ENCODE data around the gene PPP1R12C. TPM values are rescaled to one million over a fixed set of nuclear protein-coding genes. Genes with fewer than 3 reads are reported as not detected.
A peak's percentile ranks its signal among the peaks of the same experiment; 100 is the strongest.

Gene PPP1R12C
- total and polyA plus RNA-seq, 2 experiments from 2014 or later, result 16.4 to 66.9 TPM

GRCh38 chr19:55042344-55042678, 75.1 kb downstream of the PPP1R12C start:
- Histone ChIP-seq H3K4me1 (ENCODE audit: insufficient read depth) (no peaks in the 10 kb centered on the region), H3K4me2 (ENCODE audit: unreplicated experiment) (no peak overlapping the region), H2AFZ (no peak overlapping the region), H3K36me3 (ENCODE audit: low read depth) (no peaks in the 10 kb centered on the region), H3K79me2 (ENCODE audit: insufficient read depth) (no peaks in the 10 kb centered on the region), H3K9me3 (ENCODE audit: low read depth) (no peaks in the 10 kb centered on the region), H3K27me3 (replicated peaks; ENCODE audit: insufficient read depth) (no peaks in the 10 kb centered on the region), H3K27ac (no peak overlapping the region), H3F3A (ENCODE audit: insufficient read depth) (no peaks in the 10 kb centered on the region), H3K9ac (no peak overlapping the region), H4K20me1 (ENCODE audit: insufficient read depth) (no peaks in the 10 kb centered on the region), H3K4me3 (no peak overlapping the region), H3K9me2 (ENCODE audit: insufficient read depth) (no peaks in the 10 kb centered on the region)
- in situ Hi-C loops (cut with MboI), result no loop called here
- 84 to 89% methylated on average over 9 of the region's 9 CpGs for WGBS, 2 experiments (ENCODE audit: low coverage in 1 of 2, low lambda C conversion rate in 2 of 2, missing lambda C conversion rate in 2 of 2)
- DNase-seq, result no peak
- TF ChIP-seq EZH2 (IDR thresholded peaks at IDR 0.05; ENCODE audit: insufficient read depth, poor library complexity, severe bottlenecking) (no peak), EZH2phosphoT487 (IDR thresholded peaks at IDR 0.05; ENCODE audit: insufficient read depth, low read depth) (no peak)

GRCh38 chr19:55041627-55042343, 75.7 kb downstream of the PPP1R12C start:
- H3K9me2 ChIP-seq (ENCODE audit: insufficient read depth), result no peaks in the 10 kb centered on the region
- no peak for TF ChIP-seq EZH2phosphoT487 (IDR thresholded peaks at IDR 0.05; ENCODE audit: insufficient read depth, low read depth)
- no peak for TF ChIP-seq EZH2 (IDR thresholded peaks at IDR 0.05; ENCODE audit: insufficient read depth, poor library complexity, severe bottlenecking)
- no peak overlapping the region for H3K9ac ChIP-seq
- no peaks in the 10 kb centered on the region for H3K79me2 ChIP-seq (ENCODE audit: insufficient read depth)
- H3K4me1 ChIP-seq (ENCODE audit: insufficient read depth), result no peaks in the 10 kb centered on the region
- H2AFZ ChIP-seq, result no peak overlapping the region
- no peak for DNase-seq
- in situ Hi-C loops (cut with MboI), result no loop called here
- no peaks in the 10 kb centered on the region for H3K36me3 ChIP-seq (ENCODE audit: low read depth)
- H3K27ac ChIP-seq, result no peak overlapping the region
- WGBS, 2 experiments (ENCODE audit: low coverage in 1 of 2, low lambda C conversion rate in 2 of 2, missing lambda C conversion rate in 2 of 2), result 88 to 90% methylated on average over 30 of the region's 30 CpGs
- no peak overlapping the region for H3K4me2 ChIP-seq (ENCODE audit: unreplicated experiment)
- no peaks in the 10 kb centered on the region for H3F3A ChIP-seq (ENCODE audit: insufficient read depth)
- H3K4me3 ChIP-seq, result no peak overlapping the region
- no peaks in the 10 kb centered on the region for H3K9me3 ChIP-seq (ENCODE audit: low read depth)
- no peaks in the 10 kb centered on the region for H3K27me3 ChIP-seq (replicated peaks; ENCODE audit: insufficient read depth)
- no peaks in the 10 kb centered on the region for H4K20me1 ChIP-seq (ENCODE audit: insufficient read depth)

- H3K9me2 ChIP-seq (ENCODE audit: insufficient read depth), result no peaks in the 10 kb centered on the region
- TF ChIP-seq EZH2 (IDR thresholded peaks at IDR 0.05; ENCODE audit: insufficient read depth, poor library complexity, severe bottlenecking) (no peak), EZH2phosphoT487 (IDR thresholded peaks at IDR 0.05; ENCODE audit: insufficient read depth, low read depth) (no peak)
- H3K9me3 ChIP-seq (ENCODE audit: low read depth), result no peaks in the 10 kb centered on the region
- H3K27me3 ChIP-seq (replicated peaks; ENCODE audit: insufficient read depth), result no peaks in the 10 kb centered on the region
- no peak overlapping the region for H3K27ac ChIP-seq
- in situ Hi-C loops (cut with MboI), result no loop called here
- no peaks in the 10 kb centered on the region for H4K20me1 ChIP-seq (ENCODE audit: insufficient read depth)
- H3F3A ChIP-seq (ENCODE audit: insufficient read depth), result no peaks in the 10 kb centered on the region
- WGBS, 2 experiments (ENCODE audit: low coverage in 1 of 2, low lambda C conversion rate in 2 of 2, missing lambda C conversion rate in 2 of 2), result 82 to 87% methylated on average over 10 of the region's 10 CpGs
- no peaks in the 10 kb centered on the region for H3K79me2 ChIP-seq (ENCODE audit: insufficient read depth)
- H3K4me1 ChIP-seq (ENCODE audit: insufficient read depth), result no peaks in the 10 kb centered on the region
- H3K36me3 ChIP-seq (ENCODE audit: low read depth), result no peaks in the 10 kb centered on the region
- DNase-seq, result no peak
- no peak overlapping the region for H3K4me2 ChIP-seq (ENCODE audit: unreplicated experiment)
- no peak overlapping the region for H3K9ac ChIP-seq
- no peak overlapping the region for H3K4me3 ChIP-seq
- H2AFZ ChIP-seq, result no peak overlapping the region
Measured at GRCh38 chr19:55041244-55041626, 76.2 kb downstream of the PPP1R12C start.

Small RNAs within 50 kb of the gene (microRNA-seq; reads per million reads assigned to microRNA genes)
- gene MIR7975 (ENCODE audit: borderline number of aligned reads), result not detected

Small RNAs within 50 kb of the gene (small RNA-seq; reads per million reads assigned to genes)
- 1.9 reads per million, percentile 65 among the genes with 10 or more reads in this experiment for gene MIR7975 (ENCODE audit: low read depth, low replicate concordance)
- not detected for gene RF01210 (ENCODE audit: low read depth, low replicate concordance)

Other genes starting within 250 kb of the PPP1R12C start
- not detected in 2 replicates for gene FCAR, start 243.4 kb downstream of the PPP1R12C start, total RNA-seq (2014; rRNA removed; shearing (Covaris generic))
- not detected in 2 replicates for gene FCAR, start 243.4 kb downstream of the PPP1R12C start, polyA plus RNA-seq (2016; fragmentation: Nextera tagmentation; extraction: Ambion mirVana)
- not detected in 2 replicates for gene NCR1, start 211.5 kb downstream of the PPP1R12C start, total RNA-seq (2014; rRNA removed; shearing (Covaris generic))
- not detected in 2 replicates for gene NCR1, start 211.5 kb downstream of the PPP1R12C start, polyA plus RNA-seq (2016; fragmentation: Nextera tagmentation; extraction: Ambion mirVana)
- gene NLRP7, start 170.1 kb downstream of the PPP1R12C start, total RNA-seq (2014; rRNA removed; shearing (Covaris generic)), result not detected in 2 replicates
- not detected in 2 replicates for gene NLRP7, start 170.1 kb downstream of the PPP1R12C start, polyA plus RNA-seq (2016; fragmentation: Nextera tagmentation; extraction: Ambion mirVana)
- gene NLRP2, start 151.3 kb downstream of the PPP1R12C start, total RNA-seq (2014; rRNA removed; shearing (Covaris generic)), result not detected in 2 replicates
- not detected in 2 replicates for gene NLRP2, start 151.3 kb downstream of the PPP1R12C start, polyA plus RNA-seq (2016; fragmentation: Nextera tagmentation; extraction: Ambion mirVana)
- gene GP6, start 79.4 kb downstream of the PPP1R12C start, total RNA-seq (2014; rRNA removed; shearing (Covaris generic)), result not detected in 2 replicates
- not detected in 2 replicates for gene GP6, start 79.4 kb downstream of the PPP1R12C start, polyA plus RNA-seq (2016; fragmentation: Nextera tagmentation; extraction: Ambion mirVana)
- gene RDH13, start 54.5 kb downstream of the PPP1R12C start, total RNA-seq (2014; rRNA removed; shearing (Covaris generic)), result 6.4 and 11.8 TPM in 2 replicates
- 7.8 and 9.6 TPM in 2 replicates for gene RDH13, start 54.5 kb downstream of the PPP1R12C start, polyA plus RNA-seq (2016; fragmentation: Nextera tagmentation; extraction: Ambion mirVana)
- 0.76 and 1.3 TPM in 2 replicates for gene EPS8L1, start 41.8 kb downstream of the PPP1R12C start, total RNA-seq (2014; rRNA removed; shearing (Covaris generic))
- 0.56 and 1.1 TPM in 2 replicates for gene EPS8L1, start 41.8 kb downstream of the PPP1R12C start, polyA plus RNA-seq (2016; fragmentation: Nextera tagmentation; extraction: Ambion mirVana)
- 0.76 TPM in 1 of 2 replicates, not detected in the other for gene TNNT1, start 31.6 kb upstream of the PPP1R12C start, total RNA-seq (2014; rRNA removed; shearing (Covaris generic))
- 1.3 and 1.8 TPM in 2 replicates for gene TNNT1, start 31.6 kb upstream of the PPP1R12C start, polyA plus RNA-seq (2016; fragmentation: Nextera tagmentation; extraction: Ambion mirVana)
- gene TNNI3, start 40.1 kb upstream of the PPP1R12C start, total RNA-seq (2014; rRNA removed; shearing (Covaris generic)), result not detected in 2 replicates
- gene TNNI3, start 40.1 kb upstream of the PPP1R12C start, polyA plus RNA-seq (2016; fragmentation: Nextera tagmentation; extraction: Ambion mirVana), result 0.35 TPM in 1 of 2 replicates, not detected in the other
- gene DNAAF3, start 49.0 kb upstream of the PPP1R12C start, total RNA-seq (2014; rRNA removed; shearing (Covaris generic)), result 0.22 and 0.25 TPM in 2 replicates
- gene DNAAF3, start 49.0 kb upstream of the PPP1R12C start, polyA plus RNA-seq (2016; fragmentation: Nextera tagmentation; extraction: Ambion mirVana), result 0.39 and 0.47 TPM in 2 replicates
- gene SYT5, start 62.7 kb upstream of the PPP1R12C start, total RNA-seq (2014; rRNA removed; shearing (Covaris generic)), result not detected in 2 replicates
- gene SYT5, start 62.7 kb upstream of the PPP1R12C start, polyA plus RNA-seq (2016; fragmentation: Nextera tagmentation; extraction: Ambion mirVana), result 0.28 and 0.38 TPM in 2 replicates
- 0.43 and 2.9 TPM in 2 replicates for gene PTPRH, start 91.9 kb upstream of the PPP1R12C start, total RNA-seq (2014; rRNA removed; shearing (Covaris generic))
- gene PTPRH, start 91.9 kb upstream of the PPP1R12C start, polyA plus RNA-seq (2016; fragmentation: Nextera tagmentation; extraction: Ambion mirVana), result 0.28 and 0.49 TPM in 2 replicates
- gene TMEM86B, start 111.1 kb upstream of the PPP1R12C start, total RNA-seq (2014; rRNA removed; shearing (Covaris generic)), result 0.63 and 2.4 TPM in 2 replicates
- 0.41 and 0.46 TPM in 2 replicates for gene TMEM86B, start 111.1 kb upstream of the PPP1R12C start, polyA plus RNA-seq (2016; fragmentation: Nextera tagmentation; extraction: Ambion mirVana)
- gene PPP6R1, start 141.4 kb upstream of the PPP1R12C start, total RNA-seq (2014; rRNA removed; shearing (Covaris generic)), result 36.2 and 36.9 TPM in 2 replicates
- gene PPP6R1, start 141.4 kb upstream of the PPP1R12C start, polyA plus RNA-seq (2016; fragmentation: Nextera tagmentation; extraction: Ambion mirVana), result 9.7 and 12.1 TPM in 2 replicates
- gene HSPBP1, start 162.5 kb upstream of the PPP1R12C start, total RNA-seq (2014; rRNA removed; shearing (Covaris generic)), result 31.9 and 42.5 TPM in 2 replicates
- gene HSPBP1, start 162.5 kb upstream of the PPP1R12C start, polyA plus RNA-seq (2016; fragmentation: Nextera tagmentation; extraction: Ambion mirVana), result 60.2 and 62.5 TPM in 2 replicates
- 1.9 and 11.9 TPM in 2 replicates for gene BRSK1, start 166.4 kb upstream of the PPP1R12C start, total RNA-seq (2014; rRNA removed; shearing (Covaris generic))
- gene BRSK1, start 166.4 kb upstream of the PPP1R12C start, polyA plus RNA-seq (2016; fragmentation: Nextera tagmentation; extraction: Ambion mirVana), result 0.39 and 0.55 TPM in 2 replicates
- gene TMEM150B, start 207.7 kb upstream of the PPP1R12C start, total RNA-seq (2014; rRNA removed; shearing (Covaris generic)), result not detected in 2 replicates
- not detected in 2 replicates for gene TMEM150B, start 207.7 kb upstream of the PPP1R12C start, polyA plus RNA-seq (2016; fragmentation: Nextera tagmentation; extraction: Ambion mirVana)
- gene KMT5C, start 222.2 kb upstream of the PPP1R12C start, total RNA-seq (2014; rRNA removed; shearing (Covaris generic)), result 8.1 and 8.6 TPM in 2 replicates
- 1.9 and 2.7 TPM in 2 replicates for gene KMT5C, start 222.2 kb upstream of the PPP1R12C start, polyA plus RNA-seq (2016; fragmentation: Nextera tagmentation; extraction: Ambion mirVana)
- not detected in 2 replicates for gene COX6B2, start 237.1 kb upstream of the PPP1R12C start, total RNA-seq (2014; rRNA removed; shearing (Covaris generic))
- gene COX6B2, start 237.1 kb upstream of the PPP1R12C start, polyA plus RNA-seq (2016; fragmentation: Nextera tagmentation; extraction: Ambion mirVana), result not detected in 2 replicates
- gene GARIN5B, start 245.6 kb upstream of the PPP1R12C start, total RNA-seq (2014; rRNA removed; shearing (Covaris generic)), result not detected in 2 replicates
- gene GARIN5B, start 245.6 kb upstream of the PPP1R12C start, polyA plus RNA-seq (2016; fragmentation: Nextera tagmentation; extraction: Ambion mirVana), result not detected in 2 replicates

Measured in GM23248 (cell line).